AG09319 (cell line): ENCODE measurements around the gene ADK.

ENCODE experiments used
- DNase-seq: peaks from one replicate; pipeline ENCODE4 v3.0.0-alpha.2; 2010; ENCODE audit warnings: low read depth; ENCODE audit errors: extremely low read depth
- TF ChIP-seq, protein P1 (sequence below): IDR thresholded peaks from 2 replicates; pipeline ENCODE4 v1.5.1; 2011; ENCODE audit warnings: low read depth, mild to moderate bottlenecking, inconsistent platforms, low read length, moderate library complexity

Gene ADK

DNA sequence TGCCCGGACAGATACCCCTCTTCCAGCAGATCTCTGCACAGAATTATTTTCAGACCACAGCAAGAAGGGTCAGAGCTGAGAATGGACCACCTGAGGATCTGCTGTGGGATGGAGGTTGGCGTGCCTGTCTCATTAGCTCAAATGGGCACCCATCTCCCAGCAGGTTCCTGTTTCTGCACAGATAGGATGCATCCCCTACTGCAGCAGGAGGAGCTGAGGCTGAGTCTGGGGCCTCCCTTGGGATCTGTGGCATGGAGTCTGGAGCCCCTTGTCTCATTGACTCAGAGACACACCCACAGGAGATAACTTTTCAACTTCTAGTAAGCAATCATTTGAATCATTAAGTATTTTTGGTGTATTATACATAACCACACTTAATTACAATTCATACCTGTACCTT lies 212.7 kb downstream of the ADK start:
- DNase-seq, result no peak
- TF ChIP-seq, protein P1, sequence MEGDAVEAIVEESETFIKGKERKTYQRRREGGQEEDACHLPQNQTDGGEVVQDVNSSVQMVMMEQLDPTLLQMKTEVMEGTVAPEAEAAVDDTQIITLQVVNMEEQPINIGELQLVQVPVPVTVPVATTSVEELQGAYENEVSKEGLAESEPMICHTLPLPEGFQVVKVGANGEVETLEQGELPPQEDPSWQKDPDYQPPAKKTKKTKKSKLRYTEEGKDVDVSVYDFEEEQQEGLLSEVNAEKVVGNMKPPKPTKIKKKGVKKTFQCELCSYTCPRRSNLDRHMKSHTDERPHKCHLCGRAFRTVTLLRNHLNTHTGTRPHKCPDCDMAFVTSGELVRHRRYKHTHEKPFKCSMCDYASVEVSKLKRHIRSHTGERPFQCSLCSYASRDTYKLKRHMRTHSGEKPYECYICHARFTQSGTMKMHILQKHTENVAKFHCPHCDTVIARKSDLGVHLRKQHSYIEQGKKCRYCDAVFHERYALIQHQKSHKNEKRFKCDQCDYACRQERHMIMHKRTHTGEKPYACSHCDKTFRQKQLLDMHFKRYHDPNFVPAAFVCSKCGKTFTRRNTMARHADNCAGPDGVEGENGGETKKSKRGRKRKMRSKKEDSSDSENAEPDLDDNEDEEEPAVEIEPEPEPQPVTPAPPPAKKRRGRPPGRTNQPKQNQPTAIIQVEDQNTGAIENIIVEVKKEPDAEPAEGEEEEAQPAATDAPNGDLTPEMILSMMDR, result no peak

DNA sequence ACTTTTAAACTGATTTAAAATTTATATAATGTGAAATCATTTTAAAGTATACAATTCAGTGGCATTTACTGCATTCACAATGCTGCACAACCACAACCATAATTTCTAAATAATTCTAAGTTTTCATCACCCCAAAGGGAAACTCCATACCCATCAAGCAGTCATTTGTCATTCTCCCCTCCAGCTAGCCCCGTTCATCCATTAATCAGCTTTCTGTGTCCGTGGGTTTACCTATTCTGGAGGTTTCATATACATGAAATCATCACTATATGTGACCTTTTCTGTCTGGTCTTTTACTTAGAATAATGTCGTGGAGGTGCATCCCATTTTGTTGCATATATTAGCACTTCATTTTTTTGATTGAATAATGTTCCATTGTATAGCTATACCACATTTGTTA lies 214.1 kb downstream of the ADK start:
- TF ChIP-seq, protein P1, result no peak
- no peak for DNase-seq

DNA sequence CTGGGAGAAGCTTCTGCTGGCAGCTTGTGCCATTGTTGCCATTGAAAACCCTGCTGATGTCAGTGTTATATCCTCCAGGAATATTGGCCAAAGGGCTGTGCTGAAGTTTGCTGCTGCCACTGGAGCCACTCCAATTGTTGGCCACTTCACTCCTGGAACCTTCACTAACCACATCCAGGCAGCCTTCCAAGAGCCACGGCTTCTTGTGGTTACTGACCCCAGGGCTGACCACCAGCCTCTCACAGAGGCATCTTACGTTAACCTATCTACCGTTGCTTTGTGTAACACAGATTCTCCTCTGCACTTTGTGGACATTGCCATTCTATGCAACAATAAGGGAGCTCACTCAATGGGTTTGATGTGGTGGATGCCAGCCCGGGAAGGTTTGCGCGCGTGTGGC lies 220.7 kb downstream of the ADK start:
- DNase-seq, result no peak

DNA sequence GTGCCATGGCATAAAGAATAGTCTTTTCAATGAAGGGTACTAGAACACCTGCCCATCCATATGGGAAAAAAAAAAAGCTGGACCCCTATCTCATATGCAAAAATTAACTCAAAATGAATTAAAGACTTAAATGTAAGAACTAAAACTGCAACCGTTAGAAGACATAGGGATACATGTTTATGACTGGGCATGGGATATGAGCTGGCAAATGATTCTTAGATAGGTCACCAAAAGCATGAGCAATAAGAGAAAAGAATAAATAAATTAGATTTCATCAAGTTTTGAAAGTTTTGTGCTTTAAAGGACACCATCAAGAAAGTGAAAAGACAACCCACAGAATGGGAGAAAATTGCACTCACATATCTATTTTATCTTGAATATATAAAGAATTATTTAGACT lies 222.0 kb downstream of the ADK start:
- TF ChIP-seq, protein P1, result no peak
- DNase-seq, result no peak

More for the DNA sequence above, 220.7 kb downstream of the ADK start:
- TF ChIP-seq, protein P1, result no peak

DNA sequence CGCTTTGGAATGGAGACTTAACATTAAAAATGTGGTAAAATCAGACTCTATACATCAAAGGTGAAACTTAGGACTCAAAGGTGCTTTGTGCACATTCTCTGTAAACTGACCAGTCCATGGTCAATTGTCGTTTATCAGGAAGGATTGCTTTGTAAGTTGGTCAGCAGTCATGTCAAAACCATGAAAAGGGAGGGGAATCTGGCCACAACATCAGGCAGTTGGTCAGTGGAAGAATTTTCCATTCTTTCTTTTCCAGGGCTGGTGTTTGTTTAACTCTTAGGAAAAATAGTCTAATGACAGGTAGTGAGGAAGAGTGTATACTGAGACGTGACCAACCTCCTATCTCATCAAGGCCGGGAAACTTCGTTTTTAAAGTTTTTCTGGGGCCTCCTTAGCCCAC lies 226.5 kb downstream of the ADK start:
- DNase-seq, result no peak
- TF ChIP-seq, protein P1, result no peak

DNA sequence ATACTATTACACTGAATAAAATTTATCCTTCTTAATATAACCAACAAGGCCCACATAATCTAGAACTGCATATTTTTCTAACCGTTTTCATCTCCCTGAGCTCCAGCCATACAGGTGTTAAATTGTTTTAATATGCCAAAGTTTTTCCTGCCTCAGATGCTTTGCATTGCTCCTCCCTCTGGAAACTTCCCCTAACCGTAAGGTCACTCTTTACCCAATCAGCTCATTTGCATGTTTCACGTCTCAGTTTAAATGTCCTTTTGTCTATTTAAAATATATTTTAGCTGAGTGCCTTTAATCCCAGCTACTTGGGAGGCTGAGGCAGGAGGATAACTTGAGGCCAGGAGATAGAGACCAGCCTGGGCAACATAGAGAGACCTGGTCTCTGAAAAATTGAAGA lies 228.5 kb downstream of the ADK start:
- DNase-seq, result no peak
- TF ChIP-seq, protein P1, result no peak

DNA sequence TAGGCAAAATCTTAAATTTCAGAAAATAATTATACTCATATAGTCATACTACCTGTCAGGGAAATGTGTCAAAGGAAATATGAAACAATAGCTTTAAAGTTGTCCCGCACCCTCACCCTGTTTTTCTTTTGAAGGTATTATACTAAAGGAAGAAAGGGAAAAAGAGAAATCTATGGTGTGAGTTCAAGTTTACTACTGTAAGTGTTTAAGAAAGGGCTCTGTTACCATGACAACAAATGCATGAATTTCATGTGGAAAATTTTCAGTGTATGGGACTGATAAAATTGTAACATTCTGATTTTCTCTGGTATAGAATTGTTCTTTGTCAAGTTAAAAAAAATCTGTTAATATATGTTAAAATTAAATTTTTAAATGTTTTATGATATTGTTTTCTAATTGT lies 229.8 kb downstream of the ADK start:
- no peak for DNase-seq
- TF ChIP-seq, protein P1, result no peak
